Measurements from ENCODE around the gene TNIK.

DNA sequence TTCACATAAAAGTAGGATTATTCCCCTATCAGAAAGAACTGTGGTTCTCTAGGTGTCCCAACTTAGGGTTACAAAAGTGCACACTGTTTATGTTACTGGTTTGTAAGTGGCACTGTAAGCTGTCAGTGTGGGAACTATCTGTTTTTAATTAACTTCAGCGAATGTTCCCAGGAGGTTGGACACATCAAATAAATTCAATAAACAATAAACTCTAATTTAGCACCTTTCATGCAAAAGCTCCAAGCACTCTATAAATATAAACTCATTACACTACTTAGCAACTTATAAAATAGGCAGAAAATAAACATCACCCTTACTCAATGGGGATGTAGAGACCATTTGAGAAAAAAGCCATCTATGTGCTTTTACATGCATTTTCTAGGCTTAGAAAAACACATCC is 265.2 kb downstream of the TNIK start:
- no peak for TF ChIP-seq ZNF274 (IDR thresholded peaks at IDR 0.05; ENCODE audit: low read depth, low read length)
- TF ChIP-seq YY1 (IDR thresholded peaks at IDR 0.05; ENCODE audit: insufficient read depth, insufficient read length): no peak
